GM21737 (cell line): ENCODE data around the gene DNAJC6.
A peak's percentile ranks its signal among the peaks of the same experiment; 100 is the strongest.

Experiments used
- ATAC-seq: cut with Tn5 transposase; IDR thresholded peaks from one replicate; pipeline ENCODE4 v1.9.1; 2021; ENCODE audit warnings: mild to moderate bottlenecking, moderate library complexity; ENCODE audit not compliant: unreplicated experiment

The DNAJC6 gene

GRCh38 chr1:65459397-65459768, 150.0 kb downstream of the DNAJC6 start:
- ATAC-seq = peak; percentile 57
